ENCODE measurements around the gene HSPB9.

Gene HSPB9, protein sequence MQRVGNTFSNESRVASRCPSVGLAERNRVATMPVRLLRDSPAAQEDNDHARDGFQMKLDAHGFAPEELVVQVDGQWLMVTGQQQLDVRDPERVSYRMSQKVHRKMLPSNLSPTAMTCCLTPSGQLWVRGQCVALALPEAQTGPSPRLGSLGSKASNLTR

DNA sequence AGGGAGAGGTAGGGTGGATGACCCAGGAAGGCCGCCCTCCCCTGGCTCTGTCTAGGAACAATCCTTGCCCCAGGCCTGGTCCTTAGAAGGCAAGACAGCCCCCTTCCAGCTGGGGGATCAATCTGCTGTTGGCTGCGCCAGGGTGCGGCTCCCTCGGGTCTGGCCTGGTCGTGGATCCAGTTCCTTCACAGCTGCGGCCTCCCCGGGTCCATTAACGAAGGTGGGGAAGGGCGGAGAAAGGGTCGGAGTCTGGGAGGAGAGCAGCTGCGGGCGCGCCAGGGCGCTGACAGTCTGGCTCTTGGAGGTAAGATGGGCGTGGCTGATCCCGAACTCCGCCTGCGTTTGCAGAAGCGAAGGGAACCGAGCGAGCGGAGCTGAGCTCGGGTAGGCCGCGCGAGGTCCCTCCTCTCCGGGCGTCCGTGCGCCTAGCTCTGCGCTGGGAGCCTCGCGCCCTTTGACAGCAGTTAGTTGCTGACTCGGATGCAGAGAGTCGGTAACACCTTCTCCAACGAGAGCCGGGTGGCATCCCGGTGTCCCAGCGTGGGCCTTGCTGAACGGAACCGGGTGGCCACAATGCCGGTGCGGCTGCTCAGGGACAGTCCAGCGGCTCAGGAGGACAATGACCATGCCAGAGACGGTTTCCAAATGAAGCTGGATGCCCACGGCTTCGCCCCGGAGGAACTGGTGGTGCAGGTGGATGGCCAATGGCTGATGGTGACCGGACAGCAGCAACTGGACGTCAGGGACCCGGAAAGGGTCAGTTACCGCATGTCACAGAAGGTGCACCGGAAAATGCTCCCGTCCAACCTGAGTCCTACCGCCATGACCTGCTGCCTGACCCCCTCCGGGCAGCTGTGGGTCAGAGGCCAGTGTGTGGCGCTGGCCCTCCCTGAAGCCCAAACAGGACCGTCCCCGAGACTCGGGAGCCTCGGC lies at the start of gene HSPB9:
HSPB9 (plus strand) TSS at position 434 of the 933 bp plus-strand sequence; CDS start at position 481, 47 bp downstream.
- Mint-ChIP-seq H3K9me3 (no peaks in the 10 kb centered on the region), H3K4me3 (peak within 1 kb of the TSS; percentile 70), H3K27ac (no peak within 1 kb of the TSS), H3K36me3 (ENCODE audit: low read depth) (peaks cover 21% of the 10 kb centered on the region), H3K4me1 (ENCODE audit: low read depth) (peaks cover 13% of the 10 kb centered on the region), H3K27me3 (ENCODE audit: low read depth) (no peaks in the 10 kb centered on the region)

DNA sequence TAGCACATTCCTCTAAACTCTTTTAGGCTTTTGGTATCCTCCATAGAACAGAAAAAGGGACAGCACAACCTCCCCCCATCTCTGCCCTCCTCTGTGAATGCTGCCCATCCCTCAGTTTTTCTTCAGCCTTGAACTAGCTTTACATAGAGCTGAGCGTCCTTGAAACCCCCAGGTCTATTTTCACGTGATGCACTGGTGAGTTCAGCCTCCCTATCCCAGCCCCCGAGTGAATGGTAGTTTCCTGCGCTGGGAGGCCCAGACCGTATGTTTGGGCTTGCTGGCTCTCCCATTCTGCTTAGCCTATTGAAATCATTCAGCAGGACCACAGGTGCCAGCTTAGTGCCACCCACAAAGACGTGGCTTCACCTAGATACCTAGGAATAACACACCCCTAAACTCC lies 46.8 kb upstream of the HSPB9 start:
- Mint-ChIP-seq H3K4me3 (no peak overlapping the region), H3K36me3 (ENCODE audit: low read depth) (no peaks in the 10 kb centered on the region), H3K9me3 (no peaks in the 10 kb centered on the region), H3K27ac (no peak overlapping the region), H3K27me3 (ENCODE audit: low read depth) (peaks cover 43% of the 10 kb centered on the region), H3K4me1 (ENCODE audit: low read depth) (peaks cover 6% of the 10 kb centered on the region)

DNA sequence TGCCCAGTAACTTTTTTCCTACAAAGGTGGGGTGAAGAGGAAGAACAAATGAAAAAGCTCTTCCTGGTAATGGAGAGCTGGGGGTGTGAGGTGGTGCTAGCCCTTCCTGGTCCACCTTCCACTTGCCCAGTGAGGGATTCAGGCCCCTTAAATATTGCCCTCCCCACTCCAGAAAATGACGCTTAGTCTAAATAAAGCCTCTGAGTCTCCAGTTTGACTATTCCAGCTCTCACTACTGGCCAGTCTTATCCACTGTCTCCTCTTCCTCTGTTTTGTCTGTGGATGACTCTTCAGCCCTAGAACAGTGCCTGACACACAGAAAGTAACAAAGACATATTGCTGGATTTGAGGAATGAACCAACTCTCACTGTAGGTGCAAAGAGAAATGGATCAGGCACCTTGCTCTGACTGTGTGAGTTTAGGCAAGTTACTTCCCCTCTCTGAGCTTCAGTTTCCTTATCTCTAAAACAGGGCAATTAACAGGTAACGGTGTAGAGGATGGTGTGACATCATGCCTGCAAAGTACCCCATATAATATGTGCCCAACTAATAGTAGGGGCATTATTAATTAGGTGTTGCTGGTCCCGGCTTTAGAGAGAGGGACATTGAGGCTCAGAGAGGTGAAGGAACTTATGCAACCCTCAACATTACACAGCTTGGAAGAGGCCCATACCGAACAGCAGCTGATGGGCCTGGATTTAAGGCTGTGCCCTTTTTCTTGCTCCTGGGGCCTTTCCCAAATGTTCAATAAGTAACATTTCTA lies 45.6 kb upstream of the HSPB9 start:
- Mint-ChIP-seq H3K4me1 (ENCODE audit: low read depth) (peaks cover 3% of the 10 kb centered on the region), H3K27me3 (ENCODE audit: low read depth) (peaks cover 32% of the 10 kb centered on the region)

DNA sequence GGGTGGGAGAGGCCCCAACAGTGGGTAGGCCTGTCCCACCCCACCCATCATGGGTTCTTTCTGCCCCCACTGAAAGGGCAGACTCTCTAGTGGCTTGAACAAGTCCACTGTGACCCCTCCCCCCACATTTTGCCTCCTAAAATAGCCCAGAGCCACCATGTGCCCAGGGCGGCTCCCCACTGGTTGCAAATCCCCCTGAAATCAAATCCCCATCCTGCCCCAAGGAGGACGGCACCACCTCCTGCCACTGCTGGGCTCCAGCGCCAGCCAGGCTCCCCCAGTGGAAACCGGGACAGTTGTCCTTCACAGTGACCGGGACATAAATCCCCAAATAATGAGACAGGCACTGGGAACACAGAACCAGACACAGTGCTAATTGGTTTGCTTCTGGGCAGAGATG lies 44.8 kb upstream of the HSPB9 start:
- no peaks in the 10 kb centered on the region for H3K36me3 Mint-ChIP-seq (ENCODE audit: low read depth)
- peaks cover 2% of the 10 kb centered on the region for H3K4me1 Mint-ChIP-seq (ENCODE audit: low read depth)
- H3K4me3 Mint-ChIP-seq, result no peak overlapping the region
- H3K9me3 Mint-ChIP-seq, result no peaks in the 10 kb centered on the region
- no peak overlapping the region for H3K27ac Mint-ChIP-seq
- peaks cover 30% of the 10 kb centered on the region for H3K27me3 Mint-ChIP-seq (ENCODE audit: low read depth)

More for the DNA sequence above, 45.6 kb upstream of the HSPB9 start:
- H3K9me3 Mint-ChIP-seq, result no peaks in the 10 kb centered on the region
- H3K4me3 Mint-ChIP-seq, result no peak overlapping the region
- no peaks in the 10 kb centered on the region for H3K36me3 Mint-ChIP-seq (ENCODE audit: low read depth)
- no peak overlapping the region for H3K27ac Mint-ChIP-seq

DNA sequence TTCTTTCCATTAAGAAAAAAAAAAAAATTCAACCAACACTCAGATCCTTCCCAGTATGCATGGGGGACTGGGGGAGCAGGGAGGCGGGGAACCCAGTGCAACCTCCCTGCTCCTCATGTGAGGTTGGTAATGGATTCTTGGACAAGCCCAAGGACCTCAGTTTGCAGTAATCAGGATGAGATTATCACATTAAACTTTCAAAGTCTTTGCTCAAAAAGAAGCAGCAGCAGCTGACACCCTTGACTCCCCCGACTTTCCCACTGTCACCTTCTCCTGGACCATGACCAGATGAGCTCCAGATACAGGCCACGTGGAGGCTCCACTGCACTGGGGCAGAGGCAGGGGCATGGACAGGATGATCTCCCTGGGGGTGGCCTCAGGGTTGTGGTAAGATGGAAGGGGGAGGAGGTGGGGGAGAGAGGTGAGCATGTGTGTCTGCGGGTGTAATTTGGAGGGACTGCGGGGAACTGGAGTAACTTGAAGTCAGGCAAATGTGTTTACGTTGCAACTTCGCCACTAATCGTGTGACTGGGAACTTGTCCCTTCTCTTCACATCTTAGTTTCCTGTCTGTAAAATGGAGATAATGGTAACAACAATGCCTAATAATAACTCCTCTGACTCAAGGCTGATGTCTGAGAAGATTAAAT lies 44.1 kb upstream of the HSPB9 start:
- H3K27ac Mint-ChIP-seq, result no peak overlapping the region
- no peaks in the 10 kb centered on the region for H3K4me1 Mint-ChIP-seq (ENCODE audit: low read depth)
- no peak overlapping the region for H3K4me3 Mint-ChIP-seq
- H3K9me3 Mint-ChIP-seq, result no peaks in the 10 kb centered on the region
- H3K36me3 Mint-ChIP-seq (ENCODE audit: low read depth), result no peaks in the 10 kb centered on the region
- peaks cover 22% of the 10 kb centered on the region for H3K27me3 Mint-ChIP-seq (ENCODE audit: low read depth)

DNA sequence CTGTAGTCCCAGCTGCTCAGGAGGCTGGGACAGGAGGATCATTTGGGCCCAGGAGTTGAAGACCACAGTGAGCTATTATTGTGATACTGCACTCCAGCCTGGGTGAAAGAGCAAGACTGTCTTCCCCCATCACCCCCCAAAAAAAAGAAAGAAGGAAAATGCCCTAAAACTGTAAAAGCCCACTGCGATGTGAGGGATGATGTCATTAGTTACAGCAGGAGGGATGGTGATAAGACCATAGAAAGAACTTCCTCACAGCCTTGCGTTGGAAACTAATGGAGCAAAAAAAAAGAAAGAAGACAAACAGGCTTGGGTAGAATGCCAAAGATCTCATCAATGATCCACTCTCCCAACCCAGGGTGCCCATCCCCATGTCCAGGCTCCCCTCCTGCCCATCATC lies 43.1 kb upstream of the HSPB9 start:
- no peaks in the 10 kb centered on the region for H3K9me3 Mint-ChIP-seq

DNA sequence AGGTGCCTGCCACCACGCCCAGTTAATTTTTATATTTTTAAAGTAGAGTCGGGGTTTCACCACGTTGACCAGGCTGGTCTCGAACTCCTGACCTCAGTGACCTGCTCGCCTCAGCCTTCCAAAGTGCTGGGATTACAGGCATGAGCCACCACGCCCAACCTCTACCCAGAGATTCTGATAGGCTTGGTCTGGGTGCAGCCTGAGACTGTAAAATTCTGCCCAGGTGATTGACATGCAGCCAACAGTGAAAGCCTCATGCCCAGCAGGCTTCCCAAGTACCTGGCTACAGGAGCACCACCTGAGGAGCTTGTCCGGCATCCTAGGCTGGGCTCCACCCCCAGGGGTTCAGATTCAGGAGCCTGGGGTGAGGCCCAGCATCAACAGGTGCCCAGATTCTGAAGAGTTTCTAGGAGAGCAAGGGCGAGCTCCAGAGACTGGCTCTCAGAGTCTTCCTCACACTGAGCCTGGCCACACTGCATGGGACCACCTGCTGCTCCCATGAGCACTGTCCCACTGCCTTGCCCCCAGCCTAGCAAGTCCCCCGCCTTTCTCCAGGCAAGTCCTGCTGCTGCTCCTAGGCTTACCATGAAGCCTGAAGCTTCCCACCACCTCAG lies 41.0 kb upstream of the HSPB9 start:
- Mint-ChIP-seq H3K9me3 (no peaks in the 10 kb centered on the region), H3K4me3 (no peak overlapping the region), H3K36me3 (ENCODE audit: low read depth) (no peaks in the 10 kb centered on the region), H3K27me3 (ENCODE audit: low read depth) (peaks cover 8% of the 10 kb centered on the region), H3K27ac (no peak overlapping the region), H3K4me1 (ENCODE audit: low read depth) (no peaks in the 10 kb centered on the region)

More for the DNA sequence above, 43.1 kb upstream of the HSPB9 start:
- H3K27ac Mint-ChIP-seq, result no peak overlapping the region
- no peaks in the 10 kb centered on the region for H3K4me1 Mint-ChIP-seq (ENCODE audit: low read depth)
- no peaks in the 10 kb centered on the region for H3K36me3 Mint-ChIP-seq (ENCODE audit: low read depth)
- H3K4me3 Mint-ChIP-seq, result no peak overlapping the region
- peaks cover 14% of the 10 kb centered on the region for H3K27me3 Mint-ChIP-seq (ENCODE audit: low read depth)

DNA sequence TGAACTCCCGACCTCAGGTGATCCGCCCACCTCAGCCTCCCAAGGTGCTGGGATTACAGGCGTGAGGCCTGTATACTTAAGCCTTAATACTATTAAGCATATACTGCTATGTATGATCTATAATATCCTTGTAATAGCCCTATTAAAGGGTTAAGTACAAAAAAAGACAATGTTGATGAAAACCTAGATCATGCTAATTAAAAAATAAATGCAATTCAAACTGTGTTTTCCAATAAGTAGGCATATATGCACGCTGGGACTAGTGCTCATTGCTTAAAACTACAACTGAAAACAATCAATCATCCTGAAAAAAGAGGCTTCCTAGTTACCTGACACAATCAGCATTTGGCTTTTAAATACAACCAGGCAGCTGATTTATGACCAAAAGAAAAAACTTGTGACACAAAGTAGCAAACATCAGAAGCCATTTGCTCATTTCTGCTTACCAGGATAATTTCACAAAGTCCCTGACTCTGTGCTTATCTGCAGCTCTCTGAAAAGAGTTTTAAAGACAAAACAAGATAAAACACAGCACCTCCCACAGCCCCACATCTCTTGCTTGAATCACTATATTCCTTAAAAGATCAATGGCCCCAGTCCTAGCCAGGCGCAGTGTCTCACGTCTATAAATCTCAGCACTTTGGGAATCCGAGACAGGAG lies 35.4 kb upstream of the HSPB9 start:
- Mint-ChIP-seq H3K27ac (no peak overlapping the region), H3K4me3 (no peak overlapping the region), H3K9me3 (no peaks in the 10 kb centered on the region), H3K36me3 (ENCODE audit: low read depth) (no peaks in the 10 kb centered on the region), H3K4me1 (ENCODE audit: low read depth) (no peaks in the 10 kb centered on the region), H3K27me3 (ENCODE audit: low read depth) (peaks cover 26% of the 10 kb centered on the region)

DNA sequence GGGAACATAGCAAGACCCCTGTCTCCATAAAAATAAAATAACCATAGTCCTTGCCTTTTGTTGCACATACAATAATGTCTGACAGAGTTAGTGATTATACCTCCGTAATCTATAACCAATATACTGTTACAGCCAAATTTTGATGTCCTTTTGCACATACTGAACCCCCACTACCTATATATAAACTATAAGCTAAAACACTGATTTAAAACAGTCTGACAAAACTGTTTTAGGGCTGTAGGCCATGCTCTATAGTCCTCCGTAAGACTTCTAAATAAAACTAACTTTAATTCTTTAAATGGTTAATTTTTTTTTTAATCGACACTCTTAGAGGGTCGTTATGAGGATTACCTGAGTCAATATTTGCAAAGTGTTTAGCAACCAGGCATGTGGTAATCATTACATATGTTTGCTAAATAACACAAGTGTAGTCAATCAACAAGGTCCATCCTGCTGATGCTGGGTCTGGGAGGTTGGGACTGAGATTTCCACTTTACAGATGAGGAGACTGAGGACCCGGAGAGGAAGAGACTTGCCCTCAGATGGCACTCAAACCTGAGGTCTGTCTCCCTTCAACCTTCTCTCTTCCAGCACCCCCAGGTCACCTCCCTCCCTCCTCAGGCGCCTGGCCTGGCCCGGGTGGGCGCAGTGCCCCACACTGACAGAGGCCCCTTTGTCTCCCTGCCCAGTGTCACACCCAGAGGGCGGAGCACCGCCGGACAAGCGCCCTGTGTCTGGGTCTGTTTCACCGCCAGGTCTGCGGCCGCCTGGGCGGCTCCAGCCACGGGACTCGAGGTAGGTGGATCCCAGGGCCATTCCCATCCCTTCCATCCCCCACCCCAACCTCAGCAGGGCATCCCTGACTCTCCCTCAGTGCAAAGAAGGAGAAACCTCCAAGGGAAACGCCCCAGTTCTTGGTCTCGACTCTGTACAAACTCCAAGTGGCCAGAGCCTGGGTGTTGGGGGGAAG lies 34.6 kb upstream of the HSPB9 start:
- no peaks in the 10 kb centered on the region for H3K4me1 Mint-ChIP-seq (ENCODE audit: low read depth)
- no peak overlapping the region for H3K27ac Mint-ChIP-seq
- H3K9me3 Mint-ChIP-seq, result no peaks in the 10 kb centered on the region
- no peak overlapping the region for H3K4me3 Mint-ChIP-seq
- H3K27me3 Mint-ChIP-seq (ENCODE audit: low read depth), result peaks cover 27% of the 10 kb centered on the region
- H3K36me3 Mint-ChIP-seq (ENCODE audit: low read depth), result no peaks in the 10 kb centered on the region

DNA sequence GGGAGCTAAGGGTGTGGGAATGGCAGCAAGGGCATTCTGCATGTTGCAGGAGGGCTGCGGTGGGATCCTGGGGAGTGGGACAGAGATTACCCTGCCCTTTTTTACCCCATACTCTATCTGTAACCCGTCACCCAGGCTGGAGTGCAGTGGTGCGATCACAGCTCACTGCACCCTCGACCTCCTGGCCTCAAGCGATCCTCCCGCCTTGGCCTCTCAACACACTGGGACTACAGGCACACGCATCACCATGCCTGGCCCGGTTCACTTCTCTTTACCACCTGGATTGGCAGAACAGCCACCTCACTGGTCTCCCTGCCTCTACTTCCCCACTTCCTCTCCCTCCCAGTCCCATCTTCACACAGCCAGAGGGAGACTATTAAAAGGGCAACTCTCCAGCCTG lies 33.9 kb upstream of the HSPB9 start:
- Mint-ChIP-seq H3K4me3 (no peak overlapping the region), H3K9me3 (no peaks in the 10 kb centered on the region), H3K36me3 (ENCODE audit: low read depth) (no peaks in the 10 kb centered on the region), H3K4me1 (ENCODE audit: low read depth) (no peaks in the 10 kb centered on the region), H3K27me3 (ENCODE audit: low read depth) (peaks cover 27% of the 10 kb centered on the region), H3K27ac (no peak overlapping the region)

DNA sequence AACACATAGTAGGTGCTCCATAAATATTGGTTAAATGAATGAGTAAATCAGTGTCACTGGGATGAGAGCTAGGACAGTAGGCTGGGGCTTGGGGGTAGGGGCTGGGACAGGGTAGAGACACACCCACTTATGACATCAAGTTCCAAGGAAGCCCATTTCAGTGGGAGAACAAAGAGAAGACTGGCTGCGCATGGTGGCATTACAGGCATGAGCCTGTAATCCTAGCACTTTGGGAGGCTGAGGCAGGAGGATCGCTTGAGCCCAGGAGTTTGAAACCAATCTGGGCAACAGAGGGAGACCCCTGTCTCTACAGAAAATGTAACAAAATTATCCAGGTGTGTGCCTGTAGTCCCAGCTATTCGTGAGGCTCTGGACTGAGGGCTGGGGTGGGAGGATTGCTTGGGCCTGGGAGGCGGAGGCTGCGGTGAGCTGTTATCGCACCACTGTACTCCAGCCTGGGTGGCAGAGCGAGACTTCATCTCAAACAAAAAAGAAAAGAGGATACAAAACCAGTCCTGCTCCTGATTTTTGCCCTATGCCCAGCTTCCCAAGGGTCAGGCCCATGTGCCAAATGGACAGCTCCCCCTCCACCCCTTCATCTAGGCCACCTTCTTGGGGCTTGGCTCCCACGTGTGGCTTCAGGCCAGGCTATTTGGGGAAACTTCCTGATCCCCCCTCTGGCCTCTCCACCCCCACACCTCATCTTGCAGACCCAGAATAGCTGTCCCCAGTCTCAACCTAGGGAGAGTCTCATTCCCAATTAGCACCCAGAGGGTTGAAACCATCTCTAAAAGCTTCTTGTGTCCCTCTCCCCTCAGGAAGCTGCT lies 31.4 kb upstream of the HSPB9 start:
- H3K36me3 Mint-ChIP-seq (ENCODE audit: low read depth), result no peaks in the 10 kb centered on the region
- H3K27ac Mint-ChIP-seq, result no peak overlapping the region
- no peaks in the 10 kb centered on the region for H3K4me1 Mint-ChIP-seq (ENCODE audit: low read depth)
- peaks cover 31% of the 10 kb centered on the region for H3K27me3 Mint-ChIP-seq (ENCODE audit: low read depth)
- no peak overlapping the region for H3K4me3 Mint-ChIP-seq
- H3K9me3 Mint-ChIP-seq, result no peaks in the 10 kb centered on the region

DNA sequence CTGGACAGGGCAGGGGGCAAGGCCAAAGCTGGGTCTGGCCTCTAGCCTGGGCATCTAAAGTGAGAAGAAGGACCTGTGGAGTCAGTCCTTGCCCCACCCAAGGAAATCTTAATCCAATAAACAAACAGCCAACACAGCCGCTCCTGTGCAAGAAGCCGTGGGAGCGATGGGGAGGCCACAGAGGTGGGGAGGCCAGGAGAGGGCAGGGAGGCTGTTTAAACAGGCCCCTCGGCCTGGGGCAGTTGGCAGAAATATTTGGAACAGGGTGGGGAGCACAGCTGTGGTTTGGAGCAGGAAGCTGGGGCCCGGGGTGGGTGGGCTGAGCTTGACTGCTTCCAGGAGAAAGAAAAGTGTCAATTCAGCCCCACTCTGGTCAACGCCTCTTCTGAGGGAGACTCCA lies 29.7 kb upstream of the HSPB9 start:
- no peaks in the 10 kb centered on the region for H3K9me3 Mint-ChIP-seq
- peaks cover 40% of the 10 kb centered on the region for H3K27me3 Mint-ChIP-seq (ENCODE audit: low read depth)
- H3K36me3 Mint-ChIP-seq (ENCODE audit: low read depth), result no peaks in the 10 kb centered on the region
- H3K4me1 Mint-ChIP-seq (ENCODE audit: low read depth), result no peaks in the 10 kb centered on the region
- H3K27ac Mint-ChIP-seq, result no peak overlapping the region
- H3K4me3 Mint-ChIP-seq, result no peak overlapping the region
